GM12873 (cell line): Measurements from ENCODE around the gene SOX10.

Experiments
- TF ChIP-seq, protein P1 (sequence below): IDR thresholded peaks from 2 replicates; pipeline ENCODE4 v1.5.1; 2012; ENCODE audit warnings: low read depth, mild to moderate bottlenecking, moderate library complexity, low read length, control low read depth; ENCODE audit not compliant: insufficient read depth; ENCODE audit errors: missing control alignments

SOX10 gene

DNA sequence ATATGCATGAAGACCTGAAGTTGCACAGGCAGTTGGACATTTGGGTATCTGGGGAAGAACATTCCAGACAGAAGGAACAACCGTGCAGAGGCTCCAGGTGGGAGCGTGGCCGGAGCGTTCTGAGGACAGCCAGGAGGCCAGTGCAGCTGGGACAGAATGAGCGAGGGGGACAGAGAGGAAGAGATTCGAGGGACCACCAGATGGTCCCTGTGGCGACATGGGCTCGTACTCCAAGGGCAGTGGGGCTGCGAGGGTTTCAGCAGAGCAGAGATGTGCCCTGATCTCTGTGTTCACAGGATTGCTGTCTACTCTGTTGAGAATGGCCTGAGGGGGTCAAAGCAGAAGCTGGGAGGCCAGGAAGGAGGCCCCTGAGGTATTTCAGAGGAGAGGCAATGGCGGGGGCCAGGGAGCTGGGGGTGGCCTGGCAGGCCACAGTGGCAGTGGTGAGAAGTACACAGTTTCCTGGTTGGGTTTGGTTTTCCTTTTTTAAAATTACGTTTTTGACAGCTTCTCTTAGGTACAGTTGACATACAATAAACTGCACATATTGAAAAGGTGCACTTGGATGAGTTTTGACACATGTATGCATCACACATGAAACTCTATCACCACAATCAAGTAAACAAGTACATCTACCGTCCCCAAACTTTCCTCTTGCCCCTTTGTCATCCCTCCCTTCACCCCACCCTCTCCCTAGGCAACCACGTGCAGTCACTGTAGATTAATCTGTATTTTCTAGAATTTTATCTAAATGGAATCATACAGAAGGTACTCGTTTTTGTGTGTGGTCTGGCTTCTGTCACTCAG is 24.8 kb upstream of the SOX10 start:
- TF ChIP-seq, protein P1, sequence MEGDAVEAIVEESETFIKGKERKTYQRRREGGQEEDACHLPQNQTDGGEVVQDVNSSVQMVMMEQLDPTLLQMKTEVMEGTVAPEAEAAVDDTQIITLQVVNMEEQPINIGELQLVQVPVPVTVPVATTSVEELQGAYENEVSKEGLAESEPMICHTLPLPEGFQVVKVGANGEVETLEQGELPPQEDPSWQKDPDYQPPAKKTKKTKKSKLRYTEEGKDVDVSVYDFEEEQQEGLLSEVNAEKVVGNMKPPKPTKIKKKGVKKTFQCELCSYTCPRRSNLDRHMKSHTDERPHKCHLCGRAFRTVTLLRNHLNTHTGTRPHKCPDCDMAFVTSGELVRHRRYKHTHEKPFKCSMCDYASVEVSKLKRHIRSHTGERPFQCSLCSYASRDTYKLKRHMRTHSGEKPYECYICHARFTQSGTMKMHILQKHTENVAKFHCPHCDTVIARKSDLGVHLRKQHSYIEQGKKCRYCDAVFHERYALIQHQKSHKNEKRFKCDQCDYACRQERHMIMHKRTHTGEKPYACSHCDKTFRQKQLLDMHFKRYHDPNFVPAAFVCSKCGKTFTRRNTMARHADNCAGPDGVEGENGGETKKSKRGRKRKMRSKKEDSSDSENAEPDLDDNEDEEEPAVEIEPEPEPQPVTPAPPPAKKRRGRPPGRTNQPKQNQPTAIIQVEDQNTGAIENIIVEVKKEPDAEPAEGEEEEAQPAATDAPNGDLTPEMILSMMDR, result no peak

DNA sequence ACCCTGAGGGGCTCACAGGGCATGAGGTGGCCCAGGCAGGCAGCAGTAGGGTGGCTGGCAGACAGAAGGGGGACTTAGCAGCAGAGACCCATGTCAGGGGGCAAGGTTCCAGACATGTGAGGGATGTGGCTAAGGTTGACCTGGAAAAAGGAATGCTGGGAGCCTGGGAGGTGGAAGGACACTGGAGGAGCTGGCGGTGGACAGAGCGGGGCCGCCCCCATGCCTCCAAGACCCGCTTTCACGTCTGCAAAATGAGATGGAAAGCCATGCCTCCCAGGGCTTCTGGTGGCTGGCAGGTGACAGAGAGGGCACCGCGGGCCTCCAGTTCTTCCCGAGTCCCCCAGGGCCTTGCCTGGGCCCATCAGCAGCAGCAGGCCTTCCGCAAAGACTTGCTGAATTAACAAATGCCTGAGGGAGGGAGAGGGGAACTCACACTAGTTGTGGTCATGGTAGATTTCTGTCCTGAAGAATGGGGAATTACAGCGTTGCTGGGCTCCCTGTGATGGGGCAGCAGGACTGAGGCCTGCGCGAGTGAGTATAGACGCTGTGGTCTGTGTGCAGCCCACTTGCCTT is 23.1 kb upstream of the SOX10 start:
- TF ChIP-seq, protein P1, result no peak

DNA sequence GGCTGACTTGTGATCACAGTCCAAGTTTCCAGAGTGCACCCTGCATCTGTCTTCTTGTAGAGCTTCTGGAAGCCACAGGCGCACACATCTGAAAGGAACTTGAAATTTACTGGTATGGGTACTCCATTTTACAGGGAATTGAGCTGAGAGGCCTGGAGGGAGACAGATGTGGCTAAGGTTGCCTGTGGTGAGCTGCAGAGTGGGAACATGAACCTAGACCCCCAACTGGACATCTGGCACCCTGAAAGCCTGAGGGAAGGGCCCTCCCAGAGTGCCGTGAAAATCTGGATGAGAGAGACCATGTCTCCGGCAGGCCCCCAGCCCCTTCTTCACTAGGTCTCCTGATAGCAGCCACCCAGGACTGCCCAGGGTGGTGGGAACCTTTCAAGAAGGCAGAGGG is 22.6 kb upstream of the SOX10 start:
- TF ChIP-seq, protein P1, result no peak

DNA sequence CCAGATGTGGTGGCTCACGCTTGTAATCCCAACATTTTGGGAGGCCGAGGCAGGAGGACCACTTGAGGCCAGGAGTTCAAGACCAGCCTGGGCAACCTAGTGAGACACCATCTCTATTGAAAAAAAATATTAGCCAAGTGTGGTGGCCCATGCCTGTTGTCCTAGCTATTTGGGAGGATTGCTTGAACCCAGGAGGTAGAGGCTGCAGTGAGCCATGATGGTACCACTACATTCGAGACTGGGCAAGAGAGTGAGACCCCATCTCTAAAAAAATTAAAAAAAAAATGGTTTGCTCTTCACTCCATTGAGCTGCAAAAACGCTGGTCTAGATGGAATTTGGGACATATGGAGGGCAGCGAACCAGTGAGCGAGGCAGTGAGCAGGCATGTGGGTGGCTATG is 21.6 kb upstream of the SOX10 start:
- TF ChIP-seq, protein P1, result no peak

DNA sequence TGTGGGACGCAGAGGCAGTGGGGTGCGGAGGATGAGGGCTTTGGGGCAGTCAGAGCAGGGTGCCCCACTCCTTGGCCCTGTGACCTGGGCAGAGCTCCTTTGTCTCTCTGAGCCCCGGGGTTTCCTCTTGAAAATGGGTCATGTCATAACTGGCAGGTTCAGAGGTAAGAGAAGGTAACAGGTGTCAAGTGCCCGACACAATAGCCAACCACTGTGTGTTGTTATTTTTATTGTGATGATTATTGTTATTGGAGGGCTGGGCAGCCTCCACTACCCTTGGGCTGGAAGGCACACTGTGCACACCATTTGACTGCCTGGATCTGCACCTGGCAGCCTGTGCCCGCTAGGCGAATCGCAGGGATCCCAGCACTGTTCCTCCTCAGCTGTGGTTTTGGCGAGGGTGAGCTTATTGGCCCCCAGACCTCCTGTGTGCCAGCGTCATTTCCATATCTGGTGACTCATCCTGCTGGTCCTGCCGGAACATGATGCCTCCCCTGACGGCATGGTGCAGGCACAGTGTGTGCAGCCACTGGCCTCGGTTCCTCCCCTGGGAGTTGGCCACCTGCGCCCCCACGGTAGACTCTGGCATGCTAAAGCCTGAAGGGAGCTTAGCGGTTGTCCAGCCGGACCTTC is 15.4 kb upstream of the SOX10 start:
- TF ChIP-seq, protein P1, result no peak

DNA sequence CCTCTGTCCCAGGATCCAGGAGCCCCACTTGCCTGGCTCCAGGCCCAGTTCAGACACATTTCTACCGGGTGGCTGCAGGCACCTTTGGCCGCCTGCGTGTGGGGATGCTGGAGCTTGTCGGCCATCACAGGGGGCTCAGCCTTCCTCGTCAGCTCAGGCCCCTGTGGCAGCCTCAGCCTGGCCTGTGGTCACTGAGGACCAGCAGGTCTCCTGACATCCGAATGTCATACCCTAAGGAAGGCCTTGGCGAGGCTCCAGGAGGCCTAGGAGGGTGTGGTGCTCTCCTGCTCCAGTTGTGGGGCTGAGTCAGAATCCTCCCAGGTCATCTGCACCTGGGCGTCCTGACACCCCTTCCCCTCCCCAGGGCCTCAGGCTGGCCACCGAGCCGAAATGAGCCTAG is 14.9 kb upstream of the SOX10 start:
- TF ChIP-seq, protein P1, result no peak

DNA sequence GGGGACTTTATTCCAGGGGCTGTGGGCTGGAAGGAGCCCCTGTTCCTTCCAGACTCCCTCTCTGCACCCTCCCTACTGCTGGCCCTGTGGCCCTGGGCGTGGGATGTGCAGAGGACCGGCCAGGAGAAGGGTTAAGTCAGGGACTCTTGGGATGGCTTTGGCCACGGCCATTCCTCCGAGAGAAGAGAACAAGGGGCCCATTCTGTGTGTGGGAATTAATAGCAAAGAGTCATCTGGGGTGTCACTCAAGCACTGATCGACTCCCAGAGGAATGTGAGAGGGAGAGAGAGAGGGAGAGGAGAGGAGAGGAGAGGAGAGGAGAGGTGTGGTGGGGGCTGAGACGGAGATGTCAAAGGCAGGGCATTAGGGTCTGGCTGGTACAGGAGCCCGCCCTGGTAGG is 14.2 kb upstream of the SOX10 start:
- TF ChIP-seq, protein P1, result no peak
